Measurements from ENCODE around the gene CFAP99.

CFAP99 gene

GRCh38 chr4:2485956-2486355, 67.2 kb downstream of the CFAP99 start:
- no peak overlapping the region for H2AFZ ChIP-seq
- no peak for TF ChIP-seq CTCF (IDR thresholded peaks at IDR 0.05)
- no peak overlapping the region for H3K4me3 ChIP-seq (ENCODE audit: low read depth, low read length)
- H3K27ac ChIP-seq = no peak overlapping the region
- no peak overlapping the region for H3K9ac ChIP-seq
- no peak overlapping the region for H3K4me2 ChIP-seq (ENCODE audit: low read length)
- no peaks in the 10 kb centered on the region for H3K36me3 ChIP-seq (ENCODE audit: control insufficient read depth, insufficient read depth, low read length)
- H3K9me3 ChIP-seq (ENCODE audit: control insufficient read depth, low read length) = no peaks in the 10 kb centered on the region
- peaks cover 9% of the 10 kb centered on the region for H3K4me1 ChIP-seq
- peaks cover 51% of the 10 kb centered on the region for H3K79me2 ChIP-seq
- no peaks in the 10 kb centered on the region for H3K27me3 ChIP-seq (ENCODE audit: control insufficient read depth, insufficient read depth, low read length)

GRCh38 chr4:2486981-2487380, 68.2 kb downstream of the CFAP99 start:
- H3K4me1 ChIP-seq = peaks cover 9% of the 10 kb centered on the region
- no peak overlapping the region for H3K27ac ChIP-seq
- H3K4me3 ChIP-seq (ENCODE audit: low read depth, low read length) = no peak overlapping the region
- no peaks in the 10 kb centered on the region for H3K36me3 ChIP-seq (ENCODE audit: control insufficient read depth, insufficient read depth, low read length)
- H3K27me3 ChIP-seq (ENCODE audit: control insufficient read depth, insufficient read depth, low read length) = no peaks in the 10 kb centered on the region
- H3K9ac ChIP-seq = no peak overlapping the region
- no peak overlapping the region for H3K4me2 ChIP-seq (ENCODE audit: low read length)
- H3K9me3 ChIP-seq (ENCODE audit: control insufficient read depth, low read length) = no peaks in the 10 kb centered on the region
- no peak for TF ChIP-seq CTCF (IDR thresholded peaks at IDR 0.05)
- H3K79me2 ChIP-seq = peaks cover 41% of the 10 kb centered on the region
- H2AFZ ChIP-seq = no peak overlapping the region

GRCh38 chr4:2487632-2488031, 68.9 kb downstream of the CFAP99 start:
- Histone ChIP-seq H3K4me2 (ENCODE audit: low read length) (no peak overlapping the region), H3K79me2 (peaks cover 37% of the 10 kb centered on the region), H2AFZ (no peak overlapping the region), H3K4me3 (ENCODE audit: low read depth, low read length) (no peak overlapping the region), H3K9ac (no peak overlapping the region), H3K36me3 (ENCODE audit: control insufficient read depth, insufficient read depth, low read length) (no peaks in the 10 kb centered on the region), H3K27ac (no peak overlapping the region), H3K4me1 (peaks cover 9% of the 10 kb centered on the region), H3K27me3 (ENCODE audit: control insufficient read depth, insufficient read depth, low read length) (no peaks in the 10 kb centered on the region), H3K9me3 (ENCODE audit: control insufficient read depth, low read length) (no peaks in the 10 kb centered on the region)
- no peak for TF ChIP-seq CTCF (IDR thresholded peaks at IDR 0.05)

DNA sequence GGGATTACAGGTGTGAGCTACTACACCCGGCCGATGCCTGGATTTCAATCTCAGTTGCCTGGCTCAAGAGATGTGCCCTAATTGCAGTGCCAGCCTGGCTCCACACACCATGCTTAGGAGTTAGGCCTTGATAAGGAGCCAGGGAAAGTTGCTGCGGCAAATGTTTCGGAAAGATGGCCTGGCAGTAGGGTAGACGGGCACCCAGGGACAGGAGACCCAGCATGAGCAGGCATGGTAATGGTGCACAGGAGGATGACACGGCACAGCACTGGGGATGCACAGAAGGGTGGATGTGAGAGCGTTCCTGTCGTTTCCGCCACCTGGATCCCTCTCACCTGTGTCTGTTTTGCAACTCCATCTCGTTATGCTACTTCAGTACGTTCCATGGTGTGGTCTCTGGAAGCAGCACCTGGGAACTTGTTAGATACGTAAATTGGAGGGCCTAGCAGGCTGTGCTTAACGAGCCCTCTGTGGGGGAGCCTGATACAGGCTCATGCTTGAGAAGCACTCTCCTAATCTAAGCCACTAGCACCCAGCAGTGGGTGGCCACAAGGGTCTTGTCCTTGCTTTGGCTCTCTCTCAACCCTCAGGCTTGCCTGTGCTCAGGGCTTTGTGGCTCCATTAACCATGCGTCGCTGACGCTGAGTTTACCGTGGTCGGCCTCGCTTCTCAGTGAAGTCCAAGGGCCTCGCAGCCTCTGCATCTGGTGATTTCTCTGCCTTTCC, 70.5 kb downstream of the CFAP99 start:
- Histone ChIP-seq H3K4me1 (peaks cover 5% of the 10 kb centered on the region), H3K27ac (no peak overlapping the region)
- no peak for TF ChIP-seq CTCF (IDR thresholded peaks at IDR 0.05)

More for the DNA sequence above, 70.5 kb downstream of the CFAP99 start:
- Histone ChIP-seq H3K9me3 (ENCODE audit: control insufficient read depth, low read length) (no peaks in the 10 kb centered on the region), H3K4me3 (ENCODE audit: low read depth, low read length) (no peak overlapping the region), H3K79me2 (peaks cover 28% of the 10 kb centered on the region), H3K27me3 (ENCODE audit: control insufficient read depth, insufficient read depth, low read length) (no peaks in the 10 kb centered on the region), H3K36me3 (ENCODE audit: control insufficient read depth, insufficient read depth, low read length) (no peaks in the 10 kb centered on the region), H3K9ac (no peak overlapping the region), H2AFZ (no peak overlapping the region), H3K4me2 (ENCODE audit: low read length) (no peak overlapping the region)

Measured in parathyroid adenoma (tissue), 2 donors.